Endothelial cell of umbilical vein (primary cell): ENCODE data around the gene TGM6.

Experiments
- CTCF ChIP-seq, 2 donors: IDR thresholded peaks; 1 replicate in 1 of 2; 2 replicates in 1 of 2; pipeline ENCODE4 v1.5.1; 2011; ENCODE audit warnings: low read length in 2 of 2, mild to moderate bottlenecking in 2 of 2, moderate library complexity in 2 of 2, control low read depth in 1 of 2, inconsistent platforms in 1 of 2, low read depth in 1 of 2; ENCODE audit not compliant: insufficient read depth in 1 of 2; ENCODE audit errors: extremely low read depth in 1 of 2
- JUN ChIP-seq: IDR thresholded peaks from 2 replicates; pipeline ENCODE4 v1.6.1; 2011; ENCODE audit warnings: borderline replicate concordance, low read depth; ENCODE audit not compliant: insufficient read length, insufficient read depth
- MYC ChIP-seq: IDR thresholded peaks from one replicate; pipeline ENCODE4 v1.6.1; 2011; ENCODE audit warnings: mild to moderate bottlenecking, low read depth, low read length
- POLR2A ChIP-seq: IDR thresholded peaks from 2 replicates; pipeline ENCODE4 v1.6.1; 2012; ENCODE audit warnings: low read depth, mild to moderate bottlenecking, control low read depth, low read length

DNA sequence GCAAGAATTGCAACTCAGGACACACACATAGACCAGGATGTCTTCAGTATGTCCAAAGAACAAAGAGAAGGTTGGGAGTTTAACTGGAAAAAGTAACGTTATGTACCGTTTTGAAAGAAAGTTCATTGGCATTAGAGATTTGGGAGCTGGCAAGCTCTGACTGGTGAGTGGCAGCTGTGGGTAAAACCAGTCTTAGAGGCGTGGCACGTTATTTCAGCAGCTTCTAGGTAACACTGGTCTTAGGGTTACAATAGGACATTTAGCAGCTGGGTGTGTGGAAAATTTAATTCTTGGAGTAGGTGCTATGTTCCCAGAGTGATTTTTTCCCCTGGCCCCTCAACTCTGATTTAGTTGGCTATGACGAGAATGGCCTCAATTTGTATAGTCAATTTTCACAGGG is 70.7 kb downstream of the TGM6 start:
- TF ChIP-seq MYC (no peak), CTCF (IDR thresholded peaks at IDR 0.05; ENCODE audit: extremely low read depth in 1 of 2, insufficient read depth in 1 of 2, low read depth in 1 of 2, low read length in 2 of 2) (no peak), POLR2A (no peak), JUN (no peak)
